Body of pancreas (tissue), 4 donors: ENCODE measurements around the gene TMEM255B. TPM values are rescaled to one million over a fixed set of nuclear protein-coding genes. Genes with fewer than 3 reads are reported as not detected.
A peak's percentile ranks its signal among the peaks of the same experiment; 100 is the strongest.

Experiments used
- ATAC-seq: fragments of 150-250 bp; one replicate; pipeline ENCODE4 v1.9.1; 2016
- DNase-seq, 4 donors: peaks; one replicate each; pipeline ENCODE4 v3.0.0-alpha.2; 2019
- H3K27ac ChIP-seq, 4 donors: fragments of 200-600 bp; sonication (generic); 1 replicate in 3 of 4; 2 replicates in 1 of 4; pipeline versions ENCODE4 v1.5.1 to v1.6.1; 2016 to 2019; ENCODE audit warnings: mild to moderate bottlenecking in 1 of 4, mixed read lengths in 1 of 4, moderate library complexity in 1 of 4
- H3K27me3 ChIP-seq, 2 donors: fragments of 200-600 bp; sonication (generic); one replicate each; pipeline ENCODE4 v1.6.0; 2016; ENCODE audit warnings: mild to moderate bottlenecking in 1 of 2
- H3K36me3 ChIP-seq, 2 donors: fragments of 200-600 bp; sonication (generic); replicated peaks in 1 of 2; 2 replicates each; pipeline ENCODE4 v1.5.1; 2016; ENCODE audit warnings: low read depth in 2 of 2; ENCODE audit not compliant: insufficient read depth in 1 of 2
- H3K4me1 ChIP-seq: fragments of 200-600 bp; sonication (generic); one replicate; pipeline ENCODE4 v1.6.0; 2016
- H3K4me3 ChIP-seq, 2 donors: fragments of 200-600 bp; sonication (generic); 1 replicate in 1 of 2; 2 replicates in 1 of 2; pipeline ENCODE4 v1.5.1; 2016 to 2019
- H3K9me3 ChIP-seq, 3 donors: fragments of 200-600 bp; sonication (generic); 1 replicate in 2 of 3; 2 replicates in 1 of 3; pipeline ENCODE4 v1.5.1; 2016
- CTCF ChIP-seq, 7 experiments: fragments of 450-650 bp in 4 of 7; fragments of 200-600 bp in 3 of 7; sonication (generic) in 3 of 7; IDR thresholded peaks; one replicate each; pipeline ENCODE4 v1.5.1; 2016 to 2019; ENCODE audit warnings: antibody characterized with exemption in 7 of 7
- POLR2A ChIP-seq, 3 donors: fragments of 450-650 bp; IDR thresholded peaks; one replicate each; pipeline ENCODE4 v1.6.1; 2016; ENCODE audit warnings: antibody characterized with exemption in 3 of 3, mild to moderate bottlenecking in 2 of 3
- WGBS, 2 donors: methylation state at CpG; one replicate each; pipeline ENCODE4 v1.1.5; 2017; 5-methylcytosine and 5-hydroxymethylcytosine counted together
- intact Hi-C: fragments of 100-400 bp; cut with DNase I; formaldehyde crosslinking; loops from one replicate; pipeline ENCODE4 v1.15.1; 2023
- total RNA-seq, 2 donors: library from RNA; depleted of rRNA; stranded (reverse); fragments of >200 nt; gene quantifications; one replicate each; pipeline ENCODE4 v1.1.0, GENCODE V29; 2016

Gene TMEM255B
- total RNA-seq, 2 donors from 2014 or later = 1.0 to 4.6 TPM

DNA sequence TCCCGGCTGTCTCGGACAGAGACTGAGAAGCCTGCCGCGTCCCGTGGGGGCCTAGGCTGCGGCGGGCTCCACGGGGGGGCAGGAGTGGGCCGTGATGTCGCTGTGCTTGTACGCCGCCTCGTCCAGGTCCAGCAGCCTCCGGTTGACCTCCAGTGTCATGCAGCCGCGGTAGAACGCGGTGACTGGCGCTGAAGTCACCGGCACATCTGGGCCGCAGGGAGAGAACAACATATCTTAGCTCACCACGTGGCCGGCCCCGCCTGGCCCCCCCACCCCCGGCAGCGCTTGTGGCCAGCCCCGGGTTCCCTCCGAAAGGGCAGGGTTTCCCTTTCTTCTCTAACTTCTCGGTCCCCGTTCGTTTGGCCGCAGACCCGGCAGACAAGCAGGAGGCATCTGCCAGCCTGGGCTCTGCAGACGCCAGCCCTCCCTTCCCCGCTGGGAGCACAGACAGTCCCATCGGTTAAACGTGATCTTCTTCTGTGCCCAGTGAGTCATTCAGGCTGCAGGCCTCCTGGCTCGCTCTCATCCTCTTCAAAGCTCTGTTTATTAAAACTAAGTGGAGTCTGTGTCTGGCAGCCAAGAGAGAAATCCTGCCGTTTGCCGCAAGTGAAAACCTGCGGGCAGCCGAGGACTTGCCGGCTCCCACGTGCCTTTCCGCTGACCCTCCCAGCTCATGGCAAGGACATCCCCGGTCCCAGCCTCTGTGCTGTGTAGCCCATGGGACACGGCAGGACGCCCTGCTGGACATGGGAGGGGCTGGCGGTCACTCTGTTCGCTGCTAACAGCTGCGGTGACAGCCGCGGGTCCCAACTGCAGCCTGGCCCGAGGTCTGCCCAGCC is 62.0 kb downstream of the TMEM255B start:
- intact Hi-C loops = no loop called here
- Histone ChIP-seq H3K36me3 (peaks cover 4% of the 10 kb centered on the region in 2 donors), H3K4me3 (no peak overlapping the region), H3K4me1 (peaks cover 8% of the 10 kb centered on the region), H3K27me3 (no peaks in the 10 kb centered on the region), H3K9me3 (no peaks in the 10 kb centered on the region), H3K27ac (peak overlapping the region in 2 of 4 donors; percentile 33 to 34)
- no peak for TF ChIP-seq POLR2A (IDR thresholded peaks at IDR 0.05)
- TF ChIP-seq CTCF (IDR thresholded peaks at IDR 0.05) = no peak
- ATAC-seq (peak; percentile 41), DNase-seq (peak in 3 of 4 donors; percentile 30 to 59 (median 44))
- 74 to 76% methylated on average over 24 to 34 of the region's 54 CpGs for WGBS, 2 donors

DNA sequence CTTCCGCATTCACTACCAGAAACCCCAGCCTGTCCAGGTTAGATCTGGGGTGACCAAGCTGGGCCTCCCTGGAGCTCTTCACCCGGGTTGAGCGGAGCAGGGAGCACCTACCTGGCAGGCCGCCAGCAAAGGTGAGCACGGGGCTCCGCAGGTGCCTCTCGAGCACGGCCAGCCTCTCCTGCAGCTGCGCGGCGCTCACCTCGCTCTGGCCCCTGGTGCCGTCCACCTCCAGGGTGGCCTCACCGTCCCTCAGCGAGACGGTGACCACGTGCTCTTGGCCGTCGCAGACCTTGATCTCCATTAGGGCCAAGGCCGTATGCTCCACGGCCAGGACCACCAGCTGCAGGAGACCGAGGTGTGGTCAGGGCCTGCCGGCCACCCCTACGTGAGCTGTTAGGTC is 62.8 kb downstream of the TMEM255B start:
- Histone ChIP-seq H3K4me3 (no peak overlapping the region), H3K27ac (peak overlapping the region in 1 of 4 donors; percentile 33), H3K36me3 (peaks cover 4 to 5% of the 10 kb centered on the region in 2 donors), H3K9me3 (no peaks in the 10 kb centered on the region), H3K27me3 (no peaks in the 10 kb centered on the region), H3K4me1 (peaks cover 2% of the 10 kb centered on the region)
- ATAC-seq (no peak), DNase-seq (no peak)
- intact Hi-C loops = no loop called here
- TF ChIP-seq CTCF (IDR thresholded peaks at IDR 0.05) = no peak
- 87 to 96% methylated on average over 5 to 24 of the region's 24 CpGs for WGBS, 2 donors

GRCh38 chr13:113822266-113822665 is 63.2 kb downstream of the TMEM255B start:
- 95 to 100% methylated on average over 5 to 12 of the region's 12 CpGs for WGBS, 2 donors
- TF ChIP-seq CTCF (IDR thresholded peaks at IDR 0.05) = no peak
- TF ChIP-seq POLR2A (IDR thresholded peaks at IDR 0.05) = no peak
- no peak for DNase-seq
- ATAC-seq = no peak
- peaks cover 4 to 9% of the 10 kb centered on the region in 2 donors for H3K36me3 ChIP-seq
- H3K9me3 ChIP-seq = no peaks in the 10 kb centered on the region
- no peak overlapping the region for H3K4me3 ChIP-seq
- intact Hi-C loops = no loop called here
- no peaks in the 10 kb centered on the region for H3K4me1 ChIP-seq
- H3K27ac ChIP-seq = no peak overlapping the region
- no peaks in the 10 kb centered on the region for H3K27me3 ChIP-seq

GRCh38 chr13:113822956-113823744 is 64.1 kb downstream of the TMEM255B start:
- Histone ChIP-seq H3K9me3 (no peaks in the 10 kb centered on the region), H3K27ac (no peak overlapping the region), H3K36me3 (peaks cover 4 to 11% of the 10 kb centered on the region in 2 donors), H3K4me1 (no peaks in the 10 kb centered on the region), H3K27me3 (no peaks in the 10 kb centered on the region), H3K4me3 (no peak overlapping the region)
- 87 to 88% methylated on average over 22 to 29 of the region's 45 CpGs for WGBS, 2 donors
- DNase-seq (no peak), ATAC-seq (no peak)
- TF ChIP-seq POLR2A (IDR thresholded peaks at IDR 0.05) = no peak
- TF ChIP-seq CTCF (IDR thresholded peaks at IDR 0.05) = no peak
- intact Hi-C loops = no loop called here
